Measurements from ENCODE around the gene GNG2. TPM values are rescaled to one million over a fixed set of nuclear protein-coding genes. Genes with fewer than 3 reads are reported as not detected.

Gene GNG2
- total and polyA plus RNA-seq, 10 of the 15 experiments (the other 5 are each of a cell fraction or from before 2014, with no cell fraction given): 31.6 to 114 (median 66.4) TPM

- ChIA-PET RAD21 (ENCODE audit: unreplicated experiment) (interaction anchor here (1.3 kb wide), 1 partner anchor 78 kb away, joined by 3 read pairs; no protein-coding TSS in a partner anchor), CTCF (interaction anchor here (0.6 to 1.2 kb wide), 6 partner anchors 10 to 120 kb away, joined by 3 to 7 read pairs (median 4); no protein-coding TSS in a partner anchor), SMC1A (ENCODE audit: uncharacterized antibody, unreplicated experiment) (interaction anchor here (1.1 to 1.3 kb wide), 3 partner anchors 11 to 95 kb away, joined by 3 to 5 read pairs (median 3); no protein-coding TSS in a partner anchor), POLR2A (no interaction called here)
- ATAC-seq (no peak), DNase-seq (ENCODE audit: low read depth, low spot score) (no peak), FAIRE-seq (no peak)
- no TSS peak for BruUV-seq (replicated peaks)
- intact Hi-C loops (cut with micrococcal nuclease; ENCODE audit: unreplicated experiment): no loop called here
- H3K4me2 ChIP-seq (ENCODE audit: control insufficient read depth, insufficient read depth): no peak overlapping the region
- TF ChIP-seq ATF3 (IDR thresholded peaks at IDR 0.05; ENCODE audit: borderline replicate concordance, extremely low read depth, low read depth, low read length) (no peak), FOXK2 (IDR thresholded peaks at IDR 0.05) (no peak), POU2F2 (IDR thresholded peaks at IDR 0.05; ENCODE audit: borderline replicate concordance, low read depth, low read length) (no peak), ZBTB4 (CRISPR knock-in tag; IDR thresholded peaks at IDR 0.05) (no peak), SMAD5 (IDR thresholded peaks at IDR 0.05; ENCODE audit: low read depth) (no peak), NKRF (conservative IDR thresholded peaks at IDR 0.05) (no peak)
- H3K9ac ChIP-seq (ENCODE audit: control insufficient read depth, insufficient read depth, low read length): no peak overlapping the region
- no peak overlapping the region for H3K27ac ChIP-seq (ENCODE audit: control insufficient read depth, insufficient read depth)
- H3K4me3 ChIP-seq: no peak overlapping the region
- in situ Hi-C loops (cut with MboI): no loop called here
- H3K36me3 ChIP-seq (ENCODE audit: control insufficient read depth in 2 of 2, insufficient read depth in 2 of 2, low read length in 1 of 2): no peaks in the 10 kb centered on the region; a peak in 1 of 4 replicates
- no peaks in the 10 kb centered on the region; the same call in 2 of the 3 replicates for H3K9me3 ChIP-seq (replicated peaks; ENCODE audit: control insufficient read depth, insufficient read depth, low read length)
- no peaks in the 10 kb centered on the region for H3K4me1 ChIP-seq (ENCODE audit: control insufficient read depth, insufficient read depth, low read length)
- WGBS (ENCODE audit: insufficient coverage, insufficient replicate concordance, low lambda C conversion rate, missing lambda C conversion rate): 67% methylated on average over 3 of the region's 3 CpGs
- no peaks in the 10 kb centered on the region for H4K20me1 ChIP-seq (ENCODE audit: control insufficient read depth, insufficient read depth)
- no peaks in the 10 kb centered on the region for H3K79me2 ChIP-seq (ENCODE audit: control insufficient read depth, insufficient read depth, low read length)
- no peak overlapping the region for H2AFZ ChIP-seq (ENCODE audit: control insufficient read depth, low read depth, low read length)
- no peaks in the 10 kb centered on the region for H3K27me3 ChIP-seq (replicated peaks in 1 of 2; ENCODE audit: control insufficient read depth in 2 of 2, insufficient read depth in 2 of 2, low read length in 1 of 2)
Observed at GRCh38 chr14:51962711-51963110, 102.3 kb downstream of the GNG2 start.
